HL-60 (cell line): ENCODE measurements around the gene DMAC2.

Source experiments
- GABPA ChIP-seq: IDR thresholded peaks from 2 replicates; pipeline ENCODE4 v1.6.1; 2012; ENCODE audit warnings: low read depth
- POLR2AphosphoS5 ChIP-seq: IDR thresholded peaks from 2 replicates; pipeline ENCODE4 v1.6.1; 2012; ENCODE audit warnings: low read depth
- TF ChIP-seq, protein P1 (sequence below): IDR thresholded peaks from one replicate; pipeline ENCODE4 v1.5.1; 2011; ENCODE audit warnings: low read length, control low read depth, inconsistent platforms; ENCODE audit not compliant: insufficient read depth
- TF ChIP-seq, protein P2 (sequence below): IDR thresholded peaks from 2 replicates; pipeline ENCODE4 v1.6.1; 2012; ENCODE audit warnings: low read depth; ENCODE audit not compliant: insufficient replicate concordance

DNA sequence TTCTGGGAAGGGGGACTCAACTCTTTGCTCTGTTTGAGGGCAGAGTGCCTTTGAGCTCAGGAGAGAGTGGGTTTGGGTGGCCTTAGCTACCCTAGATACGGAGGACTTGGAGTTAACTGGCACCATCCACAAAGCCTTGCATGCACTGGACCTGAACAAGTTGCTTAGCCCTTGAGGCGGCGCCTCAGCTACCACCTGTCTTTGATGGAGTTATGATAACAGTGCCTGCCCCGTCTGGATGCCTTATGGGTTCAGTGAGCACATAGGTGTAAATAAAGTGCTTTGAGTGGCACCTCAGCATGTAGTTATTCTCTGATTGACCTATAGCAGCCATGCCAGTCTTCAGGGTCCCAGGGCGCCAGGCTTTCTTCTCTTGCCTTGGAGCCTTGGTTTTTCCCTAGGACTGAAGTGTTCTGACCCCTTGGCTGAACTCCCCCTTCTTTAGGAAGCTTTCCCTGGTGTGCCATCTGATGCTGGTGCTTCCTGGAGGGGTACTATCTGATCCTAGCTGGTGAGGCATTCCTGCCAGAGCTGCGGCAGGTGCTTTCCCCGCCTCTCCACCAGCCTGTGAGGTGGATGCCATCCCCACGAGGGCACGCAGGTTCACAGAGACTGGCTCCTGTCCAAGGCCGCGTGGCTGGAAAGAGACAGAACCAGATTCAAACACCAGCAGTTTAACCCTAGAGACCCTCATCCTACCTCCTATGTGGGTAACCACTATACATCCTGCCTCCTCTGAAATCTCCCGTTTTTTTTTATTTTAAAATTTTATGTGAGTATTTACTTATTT is 36.3 kb downstream of the DMAC2 start:
- TF ChIP-seq, protein P1, sequence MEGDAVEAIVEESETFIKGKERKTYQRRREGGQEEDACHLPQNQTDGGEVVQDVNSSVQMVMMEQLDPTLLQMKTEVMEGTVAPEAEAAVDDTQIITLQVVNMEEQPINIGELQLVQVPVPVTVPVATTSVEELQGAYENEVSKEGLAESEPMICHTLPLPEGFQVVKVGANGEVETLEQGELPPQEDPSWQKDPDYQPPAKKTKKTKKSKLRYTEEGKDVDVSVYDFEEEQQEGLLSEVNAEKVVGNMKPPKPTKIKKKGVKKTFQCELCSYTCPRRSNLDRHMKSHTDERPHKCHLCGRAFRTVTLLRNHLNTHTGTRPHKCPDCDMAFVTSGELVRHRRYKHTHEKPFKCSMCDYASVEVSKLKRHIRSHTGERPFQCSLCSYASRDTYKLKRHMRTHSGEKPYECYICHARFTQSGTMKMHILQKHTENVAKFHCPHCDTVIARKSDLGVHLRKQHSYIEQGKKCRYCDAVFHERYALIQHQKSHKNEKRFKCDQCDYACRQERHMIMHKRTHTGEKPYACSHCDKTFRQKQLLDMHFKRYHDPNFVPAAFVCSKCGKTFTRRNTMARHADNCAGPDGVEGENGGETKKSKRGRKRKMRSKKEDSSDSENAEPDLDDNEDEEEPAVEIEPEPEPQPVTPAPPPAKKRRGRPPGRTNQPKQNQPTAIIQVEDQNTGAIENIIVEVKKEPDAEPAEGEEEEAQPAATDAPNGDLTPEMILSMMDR = no peak
- TF ChIP-seq POLR2AphosphoS5 (no peak), GABPA (no peak)
- TF ChIP-seq, protein P2, sequence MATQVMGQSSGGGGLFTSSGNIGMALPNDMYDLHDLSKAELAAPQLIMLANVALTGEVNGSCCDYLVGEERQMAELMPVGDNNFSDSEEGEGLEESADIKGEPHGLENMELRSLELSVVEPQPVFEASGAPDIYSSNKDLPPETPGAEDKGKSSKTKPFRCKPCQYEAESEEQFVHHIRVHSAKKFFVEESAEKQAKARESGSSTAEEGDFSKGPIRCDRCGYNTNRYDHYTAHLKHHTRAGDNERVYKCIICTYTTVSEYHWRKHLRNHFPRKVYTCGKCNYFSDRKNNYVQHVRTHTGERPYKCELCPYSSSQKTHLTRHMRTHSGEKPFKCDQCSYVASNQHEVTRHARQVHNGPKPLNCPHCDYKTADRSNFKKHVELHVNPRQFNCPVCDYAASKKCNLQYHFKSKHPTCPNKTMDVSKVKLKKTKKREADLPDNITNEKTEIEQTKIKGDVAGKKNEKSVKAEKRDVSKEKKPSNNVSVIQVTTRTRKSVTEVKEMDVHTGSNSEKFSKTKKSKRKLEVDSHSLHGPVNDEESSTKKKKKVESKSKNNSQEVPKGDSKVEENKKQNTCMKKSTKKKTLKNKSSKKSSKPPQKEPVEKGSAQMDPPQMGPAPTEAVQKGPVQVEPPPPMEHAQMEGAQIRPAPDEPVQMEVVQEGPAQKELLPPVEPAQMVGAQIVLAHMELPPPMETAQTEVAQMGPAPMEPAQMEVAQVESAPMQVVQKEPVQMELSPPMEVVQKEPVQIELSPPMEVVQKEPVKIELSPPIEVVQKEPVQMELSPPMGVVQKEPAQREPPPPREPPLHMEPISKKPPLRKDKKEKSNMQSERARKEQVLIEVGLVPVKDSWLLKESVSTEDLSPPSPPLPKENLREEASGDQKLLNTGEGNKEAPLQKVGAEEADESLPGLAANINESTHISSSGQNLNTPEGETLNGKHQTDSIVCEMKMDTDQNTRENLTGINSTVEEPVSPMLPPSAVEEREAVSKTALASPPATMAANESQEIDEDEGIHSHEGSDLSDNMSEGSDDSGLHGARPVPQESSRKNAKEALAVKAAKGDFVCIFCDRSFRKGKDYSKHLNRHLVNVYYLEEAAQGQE = no peak
